Stimulated activated naive CD4-positive, alpha-beta T cell (primary cell): ENCODE measurements around the gene TIMM23.

Experiments
- DNase-seq, 6 experiments: peaks; one replicate each; lab custom pipeline; 2025; lab: John Stamatoyannopoulos, UW

Gene TIMM23

DNA sequence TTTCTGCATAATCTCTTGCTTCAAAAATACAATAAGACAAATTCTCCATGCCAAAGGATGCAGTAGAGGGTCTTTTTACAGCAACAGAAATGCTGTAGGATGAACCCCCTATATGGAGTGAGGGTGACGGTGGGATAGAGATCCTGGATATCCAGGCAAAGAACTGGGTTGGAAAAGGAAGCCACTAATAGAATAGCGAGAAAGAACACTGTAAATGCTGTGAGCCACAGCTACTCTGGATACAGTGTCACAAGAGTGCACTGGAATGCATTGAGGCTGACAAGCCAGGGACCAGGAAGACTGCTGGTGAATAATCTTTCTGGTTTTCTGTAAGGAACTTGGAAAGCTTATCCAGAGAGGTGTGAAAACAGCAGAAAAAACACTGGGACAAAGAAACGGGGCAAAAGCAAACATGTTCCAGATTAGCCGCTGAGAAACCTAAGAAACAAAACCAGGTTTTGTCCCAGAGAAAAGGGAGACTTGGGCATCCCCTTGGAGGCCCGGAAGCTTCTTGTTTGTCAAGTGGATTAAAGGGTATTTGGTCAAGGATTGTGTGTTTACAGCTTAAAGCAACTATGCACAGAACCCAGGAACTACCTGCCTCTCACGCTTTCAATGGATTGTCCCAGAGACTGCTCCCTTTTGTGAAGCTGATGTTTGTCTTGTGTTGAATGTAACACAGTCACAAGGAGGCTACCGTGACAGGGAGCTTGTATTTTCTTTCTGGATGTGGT, 79.9 kb downstream of the TIMM23 start:
- DNase-seq = no peak

DNA sequence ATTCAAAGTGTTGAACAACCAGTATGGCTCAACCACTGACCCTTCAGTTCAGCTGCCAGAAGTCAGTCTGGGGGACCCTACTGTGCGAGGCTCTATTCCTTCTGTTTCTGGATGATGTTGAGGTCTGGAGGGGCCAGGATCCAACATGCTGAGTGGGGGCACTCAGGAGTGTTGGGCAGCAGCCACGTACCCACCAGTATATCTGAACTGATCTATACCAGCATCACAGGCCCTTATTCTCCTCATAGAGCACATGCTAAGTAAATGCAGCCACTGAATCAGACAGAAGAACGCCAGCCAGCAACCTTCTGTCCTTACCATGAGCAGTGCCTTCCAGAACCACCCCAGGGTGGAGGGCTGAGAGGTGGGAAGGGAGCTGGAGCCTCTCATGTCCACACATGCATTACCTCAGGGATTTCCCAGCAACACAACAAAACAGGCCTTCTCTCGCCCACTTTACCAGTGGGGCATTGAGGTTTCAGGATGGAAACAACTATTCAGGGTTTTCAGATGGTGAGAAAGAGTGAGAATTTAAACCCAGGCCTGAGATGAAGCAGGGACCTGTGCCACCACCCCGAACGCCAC, 80.6 kb downstream of the TIMM23 start:
- no peak for DNase-seq
